ENCODE data around the gene ADAM12.

ADAM12 gene

DNA sequence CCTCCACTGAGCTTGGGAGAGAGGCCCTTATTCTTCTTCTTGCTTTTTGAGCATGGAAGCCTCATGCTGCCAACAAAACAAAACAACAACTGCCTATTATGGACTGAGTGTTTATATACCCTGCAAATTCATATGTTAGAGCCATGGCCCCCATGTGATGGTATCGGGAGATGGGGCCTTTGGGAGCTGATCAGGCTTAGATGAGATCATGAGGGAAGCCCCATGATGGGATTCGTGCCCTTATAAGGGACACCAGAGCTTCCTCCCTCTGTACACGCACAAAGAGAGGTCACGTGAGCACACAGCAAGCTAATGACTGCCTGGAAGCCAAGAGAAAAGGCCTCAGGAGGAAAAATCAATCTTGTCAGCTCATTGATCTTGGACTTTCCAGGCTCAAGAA lies 256.9 kb downstream of the ADAM12 start:
- DNase-seq: no peak

DNA sequence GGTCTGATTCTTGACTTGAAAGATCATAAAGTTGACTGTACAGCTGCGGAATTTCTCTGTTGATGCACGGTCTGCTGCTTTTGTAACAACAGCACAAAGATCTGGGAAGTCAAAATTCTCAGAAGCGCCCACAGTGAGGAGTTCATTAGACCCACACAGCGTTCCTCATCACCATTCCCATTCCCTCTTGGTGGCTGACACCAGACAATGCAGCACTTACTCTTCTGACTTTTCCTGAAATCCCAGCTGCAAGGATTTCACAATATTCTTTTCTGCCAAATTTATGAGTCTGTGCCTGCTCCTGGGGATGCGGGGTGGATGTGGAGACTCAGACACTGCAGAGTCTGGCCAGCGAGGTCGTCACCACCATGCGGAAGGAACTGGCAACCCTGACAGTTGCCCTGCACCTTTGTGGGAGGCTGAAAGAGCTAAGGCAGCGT lies 258.0 kb downstream of the ADAM12 start:
- no peak for DNase-seq

DNA sequence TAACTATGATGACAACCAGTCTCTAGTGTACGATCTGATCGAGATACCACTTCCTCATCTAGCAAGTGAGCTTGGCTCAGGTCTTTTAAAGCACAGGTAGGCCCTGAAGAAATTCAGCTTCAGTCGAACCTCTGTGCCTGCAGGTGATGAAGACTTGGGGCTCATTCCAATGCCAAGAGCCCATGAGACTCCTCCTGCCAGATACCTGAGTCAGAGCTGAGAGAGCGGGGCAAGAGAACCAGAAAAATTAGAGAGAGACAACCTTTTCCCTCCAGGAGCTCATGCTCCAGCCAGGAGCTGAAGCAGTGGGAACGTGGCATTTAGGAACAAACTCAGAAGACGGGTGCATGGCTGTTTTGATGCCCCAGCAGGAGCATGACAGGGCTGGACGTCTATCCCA lies 259.3 kb downstream of the ADAM12 start:
- DNase-seq: no peak

DNA sequence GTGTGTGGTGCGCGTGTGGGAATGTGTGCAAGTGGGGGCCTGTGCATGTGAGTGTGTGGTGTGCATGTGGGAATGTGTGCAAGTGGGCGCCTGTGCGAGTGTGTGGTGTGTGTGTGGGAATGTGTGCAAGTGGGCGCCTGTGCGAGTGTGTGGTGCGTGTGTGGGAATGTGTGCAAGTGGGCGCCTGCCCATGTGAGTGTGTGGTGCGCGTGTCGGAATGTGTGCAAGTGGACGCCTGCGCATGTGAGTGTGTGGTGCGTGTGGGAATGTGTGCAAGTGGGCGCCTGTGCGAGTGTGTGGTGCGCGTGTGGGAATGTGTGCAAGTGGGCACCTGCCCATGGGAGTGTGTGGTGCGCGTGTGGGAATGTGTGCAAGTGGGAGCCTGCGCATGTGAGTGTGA lies 259.7 kb downstream of the ADAM12 start:
- DNase-seq: no peak

DNA sequence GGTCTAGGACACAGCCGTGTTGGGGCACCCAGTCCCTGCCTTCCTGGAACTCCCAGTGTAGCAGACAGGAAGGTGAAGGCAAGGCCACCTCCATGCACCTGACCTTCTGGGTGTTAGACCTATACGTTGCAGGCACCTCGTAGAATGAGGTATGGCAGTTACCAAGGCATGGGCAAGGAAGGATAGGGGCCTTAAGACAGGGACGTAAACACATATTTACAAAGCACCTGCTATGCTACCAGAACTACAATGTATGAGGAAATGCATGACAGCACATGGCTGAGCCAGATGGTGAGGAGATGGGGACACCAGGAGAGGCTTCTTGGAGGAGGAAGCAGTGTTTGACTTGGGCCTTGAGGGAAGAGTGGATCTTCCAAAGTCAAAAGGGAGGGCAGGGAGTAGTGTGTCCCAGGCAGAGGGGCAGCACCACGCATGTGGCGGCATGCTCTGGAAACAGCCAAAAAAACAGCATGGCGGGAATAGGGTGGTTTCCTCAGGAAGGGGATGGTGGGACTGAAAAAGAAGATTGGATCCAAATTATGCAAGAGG lies 260.7 kb downstream of the ADAM12 start:
- no peak for DNase-seq

DNA sequence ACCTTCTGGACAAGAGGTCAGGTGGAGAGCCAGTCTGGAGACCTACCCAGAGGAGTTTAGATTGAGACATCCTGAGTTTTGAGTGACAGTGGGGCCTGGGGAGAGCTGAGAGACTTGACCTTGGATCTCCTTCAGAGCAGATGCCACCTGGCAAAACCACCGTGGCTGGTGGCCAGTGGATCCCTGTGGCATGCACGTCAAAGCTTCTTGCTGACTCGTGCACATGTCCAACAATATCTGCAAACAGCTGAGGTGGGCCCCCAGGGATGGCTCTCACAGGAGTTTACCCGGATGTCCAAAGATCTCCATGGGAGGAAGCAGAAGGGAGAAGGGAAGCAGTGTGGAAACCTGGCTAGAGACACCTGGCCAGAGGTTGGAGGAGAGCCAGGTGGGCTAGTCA lies 261.4 kb downstream of the ADAM12 start:
- no peak for DNase-seq

DNA sequence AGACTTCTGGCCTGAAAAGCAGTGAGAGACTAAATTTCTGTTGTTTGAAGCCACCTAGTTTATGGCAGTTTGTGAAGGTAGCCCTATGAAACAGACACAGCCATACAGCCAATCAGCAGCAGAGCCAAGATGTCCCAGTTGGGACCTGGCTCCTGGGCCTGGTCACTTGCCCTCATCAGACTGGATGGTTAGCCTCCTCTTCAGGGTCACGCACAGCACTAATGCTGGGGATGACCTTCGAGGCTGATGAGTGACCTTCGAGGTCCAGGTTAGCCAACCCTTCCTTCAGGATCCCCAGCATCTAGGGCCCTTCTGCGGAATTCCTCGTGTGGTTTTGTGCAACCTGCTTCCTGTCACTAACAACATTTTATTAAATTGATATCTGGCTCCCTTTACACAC lies 262.3 kb downstream of the ADAM12 start:
- DNase-seq: no peak

DNA sequence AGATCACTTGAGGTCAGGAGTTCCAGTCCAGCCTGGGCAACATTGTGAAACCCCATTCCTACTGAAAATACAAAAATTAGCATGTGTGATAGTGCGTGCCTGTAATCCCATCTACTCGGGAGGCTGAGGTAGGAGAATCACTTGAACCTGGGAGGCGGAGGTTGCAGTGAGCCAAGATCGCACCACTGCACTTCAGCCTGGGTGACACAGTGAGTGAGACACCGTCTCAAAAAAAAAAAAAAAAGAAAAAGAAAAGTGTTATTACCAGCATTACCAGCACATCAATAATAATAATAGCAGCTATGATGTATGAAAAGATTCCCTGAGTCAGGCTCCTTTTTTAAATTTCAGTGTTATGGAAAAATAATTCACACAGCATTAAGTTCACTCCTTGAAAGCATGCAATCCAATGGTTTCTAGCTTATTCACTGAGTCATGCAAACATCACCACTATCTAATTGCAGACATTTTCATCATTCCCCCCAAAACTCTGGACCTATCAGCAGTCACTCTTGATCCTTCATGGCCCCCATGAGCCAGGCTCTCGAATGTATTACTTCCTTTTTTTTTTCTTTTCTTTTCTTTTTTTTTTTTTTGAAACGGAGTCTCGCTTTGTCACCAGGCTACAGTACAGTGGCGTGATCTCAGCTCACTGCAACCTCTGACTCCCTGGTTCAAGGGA lies 263.5 kb downstream of the ADAM12 start:
- DNase-seq: no peak

DNA sequence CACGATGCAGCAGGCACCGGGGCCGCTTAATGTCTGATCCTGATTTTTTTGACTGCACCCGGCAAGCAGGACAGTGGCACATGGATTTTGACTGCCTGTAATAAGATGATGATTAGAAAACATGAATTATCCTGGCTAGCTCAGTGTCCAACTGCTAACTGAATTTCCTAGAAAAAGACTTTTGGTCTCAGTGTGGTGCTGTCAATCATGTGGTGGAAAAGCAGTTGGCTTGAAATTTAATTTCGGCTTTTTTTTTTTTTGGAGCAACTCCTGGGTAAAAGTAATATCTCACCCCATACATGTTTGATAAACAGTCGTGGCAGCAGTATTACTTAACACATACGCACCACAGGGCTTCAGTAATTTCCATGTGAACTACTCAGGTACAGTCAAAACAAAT lies 264.2 kb downstream of the ADAM12 start:
- DNase-seq: no peak

DNA sequence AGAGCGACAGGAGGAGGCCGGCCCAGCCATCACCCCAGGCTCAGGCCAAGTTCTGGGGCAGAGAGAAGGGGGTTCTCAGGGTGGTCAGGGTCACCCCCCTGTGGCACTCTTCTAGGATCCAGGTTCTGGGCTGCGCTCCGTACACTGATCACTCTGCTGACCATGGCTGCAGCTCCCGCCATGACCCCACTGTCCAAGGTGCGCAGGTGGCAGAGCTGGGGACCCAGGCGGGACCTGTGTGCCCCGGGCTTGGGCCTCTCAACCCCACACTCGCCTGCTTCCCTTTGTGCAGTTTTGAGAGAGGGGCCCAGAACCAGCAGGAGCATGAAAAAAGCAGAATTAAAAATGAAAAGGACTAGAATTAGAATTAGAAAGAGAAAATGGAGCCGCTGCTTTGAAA lies 264.8 kb downstream of the ADAM12 start:
- no peak for DNase-seq

DNA sequence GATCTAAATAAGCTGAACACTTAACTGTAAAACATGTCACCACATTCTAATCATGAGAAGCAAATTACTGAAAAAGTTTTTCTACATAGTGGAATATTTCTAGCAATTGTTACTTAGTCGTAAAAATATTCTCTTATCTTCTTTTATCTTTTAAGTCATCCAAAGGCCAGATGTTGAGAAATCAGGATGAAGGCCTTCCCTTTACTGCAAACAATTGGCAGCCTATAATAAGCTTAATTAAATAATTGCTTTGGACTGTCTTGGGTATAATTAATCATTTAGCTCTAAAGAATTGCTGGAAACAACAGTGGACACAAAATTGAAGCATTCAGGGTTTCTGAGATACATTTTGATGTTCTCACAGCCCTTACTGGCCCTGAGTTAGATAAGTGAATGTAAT lies 265.4 kb downstream of the ADAM12 start:
- DNase-seq: no peak

DNA sequence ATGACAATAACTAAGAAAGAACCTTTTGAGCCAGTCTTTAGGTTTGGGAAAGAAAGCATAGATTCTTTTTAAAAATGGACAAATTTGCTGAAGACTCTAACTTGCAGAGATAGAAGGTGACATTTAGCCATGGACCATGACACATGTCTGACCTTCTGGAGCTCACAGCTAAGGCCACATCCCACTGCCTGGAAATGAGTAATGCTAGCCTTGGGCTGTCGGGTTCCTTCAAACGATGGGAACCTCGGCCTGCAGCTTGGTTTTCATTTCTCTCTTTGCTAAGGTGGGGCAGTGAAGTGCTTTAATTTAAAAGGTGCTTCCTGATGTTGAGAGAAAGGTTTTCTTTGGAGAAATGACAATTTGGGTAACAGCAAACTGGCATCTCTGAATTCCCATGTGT lies 268.7 kb downstream of the ADAM12 start:
- DNase-seq: no peak

DNA sequence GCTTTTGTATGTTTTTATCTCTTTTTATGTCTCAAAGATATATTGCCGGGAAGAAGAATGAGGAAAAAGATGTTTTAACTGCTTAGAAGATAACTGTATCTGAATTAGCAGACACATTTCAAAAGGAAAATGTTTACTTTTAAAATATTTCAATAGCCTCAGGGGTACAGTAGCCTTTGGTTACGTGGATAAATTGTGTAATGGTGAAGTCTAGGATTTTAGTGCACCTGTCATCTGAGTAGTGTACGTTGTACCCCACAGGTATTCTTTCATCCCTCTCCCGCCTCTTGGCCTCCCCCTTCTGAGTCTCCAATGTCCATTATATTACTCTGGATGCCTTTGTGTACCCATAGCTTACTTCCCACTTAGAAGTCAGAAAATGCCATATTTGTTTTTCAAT lies 269.8 kb downstream of the ADAM12 start:
- DNase-seq: no peak

DNA sequence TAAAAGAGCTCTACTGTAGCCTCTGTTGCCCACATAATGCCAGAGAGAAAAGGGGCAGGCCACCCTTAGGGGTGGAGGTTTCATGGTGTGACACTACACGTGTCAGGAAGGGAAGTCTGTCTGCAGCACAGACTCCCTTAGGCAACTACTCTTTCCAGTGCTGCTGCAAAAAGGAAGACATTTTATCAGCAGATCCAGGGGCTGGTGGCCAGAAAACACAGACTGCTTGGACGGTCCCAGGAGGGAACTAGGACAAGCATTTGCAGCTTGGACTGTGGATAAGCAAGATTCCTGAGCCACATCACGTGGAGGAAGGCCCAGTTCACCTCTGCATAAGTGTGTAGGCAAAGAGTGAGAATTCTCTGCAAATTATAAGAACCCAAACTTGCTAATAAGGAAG lies 271.1 kb downstream of the ADAM12 start:
- no peak for DNase-seq

DNA sequence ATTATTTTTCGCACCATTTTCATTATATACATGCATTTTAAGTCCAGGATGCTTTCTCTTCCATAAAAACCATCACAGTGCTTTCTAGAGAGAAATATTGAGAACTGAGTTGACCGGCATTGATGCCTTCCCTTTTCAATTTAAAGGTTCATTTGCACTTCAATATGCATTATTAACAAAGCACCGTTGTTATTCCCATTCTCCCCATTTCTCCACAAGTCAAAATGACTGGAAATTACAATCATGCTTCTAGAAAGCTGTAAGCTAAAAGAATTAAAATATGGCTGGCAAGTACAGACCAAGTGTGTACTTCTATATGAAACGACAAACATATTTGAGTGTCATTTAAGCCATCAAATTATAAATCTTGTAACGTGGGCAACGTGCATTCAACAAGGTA lies 272.4 kb downstream of the ADAM12 start:
- no peak for DNase-seq

DNA sequence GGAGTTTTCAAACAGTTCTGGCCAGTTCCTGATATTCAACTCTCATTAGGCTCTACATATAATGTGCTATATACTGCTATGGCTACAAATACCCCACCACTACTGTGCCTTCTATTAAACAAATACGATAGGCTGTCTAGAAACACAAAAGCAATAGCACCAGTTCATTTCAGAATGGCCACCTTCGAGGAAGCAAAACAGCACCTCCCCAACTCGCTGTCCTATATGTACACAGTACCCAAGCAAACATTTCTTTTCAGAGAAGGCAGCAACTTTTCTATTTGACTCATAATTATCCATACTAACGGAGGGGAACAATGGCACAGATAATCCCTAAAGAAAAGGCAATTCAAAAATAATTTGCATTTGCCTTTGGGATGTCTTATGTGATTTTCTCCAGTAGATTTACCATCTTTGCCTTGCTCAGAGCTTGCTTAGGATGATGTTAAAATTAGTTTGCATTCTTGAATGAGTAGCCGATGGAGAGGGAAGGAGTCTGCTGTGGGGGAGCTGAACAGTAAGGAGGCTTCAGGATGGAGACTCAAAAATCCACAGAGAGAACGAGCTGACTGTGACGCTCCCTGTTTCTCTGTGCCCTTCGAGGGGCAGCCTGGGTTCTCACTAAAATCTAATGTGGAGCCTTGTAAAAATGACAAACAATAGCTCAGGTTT lies 273.3 kb downstream of the ADAM12 start:
- DNase-seq: no peak

DNA sequence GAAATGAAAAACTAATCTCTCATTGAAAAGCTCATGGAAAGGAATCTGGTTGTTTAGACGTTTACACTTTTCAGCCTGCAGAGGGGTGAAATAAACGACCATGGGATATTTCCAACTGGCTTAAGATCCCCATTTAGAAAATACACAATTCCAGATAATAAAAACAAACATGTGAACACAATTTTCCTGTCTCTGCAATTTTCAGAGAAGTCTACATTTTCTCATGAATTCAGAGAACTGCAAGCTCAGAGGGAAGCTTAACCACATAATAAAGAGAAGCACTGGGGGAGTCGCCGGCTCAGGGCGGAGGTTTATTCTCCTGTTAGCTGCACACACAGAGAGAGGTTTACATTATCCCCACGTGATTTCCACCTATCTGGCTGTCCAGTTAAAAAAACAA lies 276.8 kb downstream of the ADAM12 start:
- no peak for DNase-seq

DNA sequence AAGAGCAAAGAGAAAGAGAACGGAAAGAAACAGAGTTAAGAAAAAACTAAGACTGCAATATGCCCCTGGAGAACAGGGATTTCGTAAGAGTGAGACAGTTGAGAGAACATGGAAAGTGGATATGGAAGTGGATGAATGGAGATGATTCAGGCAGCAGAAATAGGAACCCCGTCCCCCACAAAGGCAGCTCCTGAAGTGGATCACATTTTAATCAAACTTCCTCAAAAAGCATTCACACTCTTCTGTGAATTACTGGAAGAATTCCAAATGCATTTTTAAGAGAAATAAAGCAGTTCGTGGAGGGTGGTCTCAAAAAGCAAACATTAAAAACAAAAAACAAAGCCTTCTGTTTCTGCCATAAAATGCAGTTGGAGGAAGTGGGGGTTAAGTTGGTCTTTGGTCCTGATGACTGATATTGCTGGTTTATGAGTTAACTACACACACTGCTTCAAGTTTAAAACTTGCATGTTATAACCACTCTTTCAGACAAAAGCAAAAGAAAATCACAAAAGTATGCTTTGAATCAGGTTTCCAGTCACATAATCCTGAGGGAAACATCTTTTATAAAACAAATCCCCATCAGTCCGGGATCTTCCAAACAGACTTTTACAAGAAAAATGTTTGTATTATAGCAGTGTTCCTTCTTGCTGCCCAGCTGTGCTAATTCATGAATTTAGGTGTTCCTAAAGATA lies 277.6 kb downstream of the ADAM12 start:
- no peak for DNase-seq

DNA sequence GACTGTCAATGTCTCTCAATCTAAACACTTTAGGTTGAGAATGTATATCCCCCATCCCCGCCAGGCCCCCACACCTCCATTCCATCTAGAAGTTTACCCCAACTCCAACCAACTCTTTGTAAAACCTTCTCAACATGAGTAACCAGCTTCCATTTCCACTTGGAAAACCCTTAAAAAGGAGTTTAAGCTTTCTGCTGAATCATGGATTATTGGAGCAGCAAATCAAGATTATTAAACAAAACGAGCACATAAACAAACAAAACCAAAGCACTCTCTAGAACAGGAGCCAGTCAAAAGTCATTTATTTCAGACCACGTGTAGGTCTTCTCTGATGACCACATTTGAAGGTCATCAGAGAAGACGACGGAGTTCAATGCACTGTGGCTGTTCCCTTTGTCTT lies 278.4 kb downstream of the ADAM12 start:
- DNase-seq: no peak

DNA sequence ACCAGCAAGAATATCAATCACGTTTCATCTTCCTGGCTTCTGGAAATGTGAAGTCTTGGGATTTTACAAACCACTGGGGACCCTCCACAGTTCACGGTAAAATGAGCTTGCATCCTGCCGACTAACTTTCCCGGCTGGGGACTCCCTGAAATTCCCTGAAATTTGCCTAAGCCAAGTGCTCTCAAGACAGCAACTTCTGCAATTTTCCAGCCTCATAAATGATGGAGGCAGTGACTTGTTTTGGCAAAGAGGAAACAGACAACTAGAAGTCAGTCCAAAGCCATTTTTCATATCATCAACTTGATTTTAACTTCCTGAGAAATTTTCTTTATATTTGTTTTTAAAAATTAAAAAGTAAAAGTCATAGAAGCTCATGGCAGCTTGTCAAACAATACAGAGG lies 279.6 kb downstream of the ADAM12 start:
- DNase-seq: no peak

DNA sequence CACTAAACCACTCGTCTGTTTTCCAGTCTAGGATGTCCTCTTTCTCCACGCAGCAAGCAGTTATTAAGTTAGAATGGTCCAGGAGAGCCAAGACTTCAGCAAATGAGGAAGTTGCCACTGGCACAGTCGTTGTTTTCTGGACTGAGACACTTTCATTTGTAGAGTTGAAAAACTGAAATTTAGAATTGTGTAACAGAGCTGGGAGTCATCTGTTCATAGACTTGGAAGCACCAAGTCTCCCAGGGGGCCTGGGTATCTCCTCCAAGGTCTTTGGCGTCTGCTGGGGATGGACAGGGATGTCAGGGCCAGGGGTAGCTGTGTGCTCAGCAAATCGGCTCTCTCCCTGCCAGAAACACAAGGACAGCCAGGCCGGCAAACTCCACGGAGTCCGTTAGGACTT lies 283.5 kb downstream of the ADAM12 start:
- DNase-seq: no peak

DNA sequence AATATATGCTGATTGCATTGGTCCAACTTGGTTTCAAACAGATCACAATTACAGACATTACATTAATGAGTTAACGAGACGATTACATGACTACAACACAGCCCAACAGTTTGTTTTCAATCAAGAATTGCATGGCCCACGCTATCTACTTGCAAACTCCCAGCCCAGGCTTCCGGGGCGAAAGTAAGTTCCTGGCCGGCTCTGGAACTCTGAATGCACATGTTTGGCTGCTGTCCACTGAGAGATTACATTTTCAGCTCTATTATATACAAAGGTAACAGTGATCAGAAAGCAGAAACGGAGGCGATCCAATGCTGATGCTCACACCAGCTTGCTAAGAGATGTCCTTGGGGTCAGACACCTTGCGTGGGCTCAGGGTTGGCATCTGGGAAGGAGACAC lies 285.6 kb downstream of the ADAM12 start:
- no peak for DNase-seq

DNA sequence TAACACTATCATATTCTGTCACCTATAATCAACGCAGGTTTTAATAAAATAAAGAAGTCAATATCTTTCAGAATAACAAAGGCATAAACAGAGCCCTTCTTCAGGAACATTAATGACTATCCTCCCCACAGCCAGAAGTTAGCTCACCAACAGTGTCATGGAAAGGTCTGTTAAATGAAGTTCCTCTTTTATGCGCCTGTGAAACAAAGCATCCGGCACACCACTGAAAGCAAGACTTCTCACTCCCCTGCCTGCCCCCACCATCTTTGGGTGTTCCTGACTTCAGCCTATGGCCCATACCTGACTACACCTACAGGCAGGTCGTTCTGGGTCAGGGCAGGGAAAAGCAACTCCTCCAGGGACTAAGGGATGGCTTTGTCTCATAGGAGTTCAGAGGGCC lies 286.5 kb downstream of the ADAM12 start:
- DNase-seq: no peak

DNA sequence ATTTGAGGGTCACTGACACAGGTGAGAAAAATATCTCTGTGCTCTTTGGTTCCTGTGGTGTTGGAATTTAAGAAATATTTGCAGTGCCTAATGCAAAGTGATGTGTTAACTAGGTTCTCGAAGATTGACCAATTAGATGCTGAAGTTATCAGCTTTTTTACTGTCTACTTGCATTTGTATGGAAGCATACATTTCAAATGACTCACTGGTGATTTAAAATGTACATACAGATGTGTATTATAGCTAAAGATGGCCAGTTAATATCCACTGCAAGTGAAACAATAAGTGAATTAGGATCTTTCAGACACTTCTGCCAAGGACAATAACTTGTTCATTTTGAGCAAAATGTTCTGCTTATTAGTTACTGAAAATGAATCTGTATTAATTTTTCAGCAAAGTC lies 287.0 kb downstream of the ADAM12 start:
- no peak for DNase-seq
